GM15510 (cell line): ENCODE data around the gene CAPRIN1.

Experiments
- POLR2A ChIP-seq: IDR thresholded peaks from 3 replicates; pipeline ENCODE4 v1.6.1; 2011; ENCODE audit warnings: borderline replicate concordance; ENCODE audit not compliant: insufficient read length; ENCODE audit errors: extremely low read depth

The CAPRIN1 gene

DNA sequence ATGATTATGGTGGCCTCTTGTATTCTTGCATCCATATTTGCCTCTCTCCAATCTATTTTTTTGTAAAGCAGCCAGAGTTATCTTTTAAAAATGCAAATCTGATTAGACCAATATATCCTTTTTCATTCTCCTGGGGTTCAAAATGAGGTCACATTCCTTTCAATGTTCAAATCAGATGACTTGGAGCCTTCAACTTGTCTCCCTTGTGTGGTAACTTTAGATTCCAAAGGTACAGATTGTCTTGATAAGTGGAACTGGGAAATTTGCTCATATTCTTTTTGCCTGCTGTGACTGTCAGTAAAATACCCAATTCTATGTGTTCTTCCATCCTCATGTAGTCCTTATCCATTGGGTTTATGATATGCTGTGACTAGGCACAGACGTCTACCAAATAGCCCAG lies 15.1 kb upstream of the CAPRIN1 start:
- no peak for TF ChIP-seq POLR2A

- no peak for TF ChIP-seq POLR2A
Observed at GRCh38 chr11:34037016-34037415, 14.5 kb upstream of the CAPRIN1 start.

DNA sequence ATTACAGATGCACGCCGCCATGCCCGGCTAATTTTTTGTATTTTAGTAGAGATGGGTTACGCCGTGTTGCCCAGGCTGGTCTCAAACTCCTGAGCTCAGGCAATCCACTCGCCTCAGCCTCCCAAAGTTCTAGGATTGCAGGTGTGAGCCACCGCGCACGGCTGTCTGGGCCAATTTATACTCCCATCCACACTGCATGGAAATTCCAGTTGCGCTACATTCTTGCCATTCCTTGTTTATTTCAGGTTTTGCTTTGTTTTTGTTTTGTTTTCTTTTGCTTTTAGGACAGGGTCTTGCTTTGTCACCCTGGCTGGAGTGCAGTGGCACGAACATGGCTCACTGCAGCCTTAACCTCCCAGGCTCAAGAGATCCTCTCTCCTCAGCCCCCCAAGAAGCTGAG lies 11.0 kb upstream of the CAPRIN1 start:
- TF ChIP-seq POLR2A = no peak

DNA sequence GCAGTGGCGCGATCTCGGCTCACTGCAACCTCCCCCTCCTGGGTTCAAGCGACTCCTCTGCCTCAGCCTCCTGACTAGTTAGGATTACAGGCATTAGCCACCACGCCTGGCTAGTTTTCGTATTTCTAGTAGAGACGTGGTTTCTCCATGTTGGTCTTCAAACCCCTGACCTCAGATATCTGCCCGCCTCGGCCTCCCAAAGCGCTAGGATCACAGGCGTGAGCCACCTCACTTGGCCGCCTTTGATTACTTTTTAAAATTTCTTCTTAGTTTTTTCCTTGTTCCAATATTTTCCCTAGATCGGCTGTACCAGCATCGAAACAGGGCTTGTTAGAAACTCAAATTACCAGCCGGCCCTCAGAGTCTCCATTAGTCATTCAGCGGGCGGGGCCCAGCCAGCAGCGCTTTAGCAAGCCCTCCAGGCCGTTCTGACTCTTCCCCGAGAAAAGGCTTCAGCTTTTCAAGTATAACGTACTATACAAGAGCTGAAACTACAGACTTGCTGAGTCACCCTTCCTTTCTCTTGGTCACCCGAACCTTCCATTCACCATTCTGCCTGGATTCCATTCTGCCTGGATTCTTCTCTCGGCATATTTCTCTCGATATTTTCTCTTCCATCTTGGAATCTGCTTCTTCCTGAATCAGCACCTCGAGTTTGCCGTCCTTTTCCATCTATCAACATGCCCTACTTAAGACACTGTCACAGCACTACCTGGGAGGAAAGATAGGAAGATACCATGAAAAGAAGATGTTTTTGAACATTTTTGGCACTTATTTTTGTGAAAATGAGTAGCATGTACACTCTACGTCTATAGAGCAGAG lies 6.7 kb upstream of the CAPRIN1 start:
- no peak for TF ChIP-seq POLR2A

DNA sequence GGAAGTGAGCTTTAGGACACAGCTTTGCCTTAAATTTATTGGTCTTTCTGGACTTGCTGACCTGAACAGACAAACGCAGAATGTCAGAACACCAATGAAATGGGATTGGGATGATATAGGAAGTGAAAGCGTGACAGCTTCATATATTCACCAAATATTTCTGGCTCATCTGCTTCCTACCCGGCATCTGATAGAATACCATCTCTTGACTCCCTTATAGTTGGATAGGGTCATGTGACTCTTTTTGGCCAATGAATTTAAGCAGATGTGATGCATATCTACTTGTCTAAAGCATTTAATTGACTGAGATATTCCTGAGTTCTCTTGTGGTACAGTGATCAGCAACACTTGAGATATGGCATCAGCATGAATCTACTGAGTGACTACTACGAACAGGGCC lies 2.5 kb upstream of the CAPRIN1 start:
- TF ChIP-seq POLR2A = no peak

DNA sequence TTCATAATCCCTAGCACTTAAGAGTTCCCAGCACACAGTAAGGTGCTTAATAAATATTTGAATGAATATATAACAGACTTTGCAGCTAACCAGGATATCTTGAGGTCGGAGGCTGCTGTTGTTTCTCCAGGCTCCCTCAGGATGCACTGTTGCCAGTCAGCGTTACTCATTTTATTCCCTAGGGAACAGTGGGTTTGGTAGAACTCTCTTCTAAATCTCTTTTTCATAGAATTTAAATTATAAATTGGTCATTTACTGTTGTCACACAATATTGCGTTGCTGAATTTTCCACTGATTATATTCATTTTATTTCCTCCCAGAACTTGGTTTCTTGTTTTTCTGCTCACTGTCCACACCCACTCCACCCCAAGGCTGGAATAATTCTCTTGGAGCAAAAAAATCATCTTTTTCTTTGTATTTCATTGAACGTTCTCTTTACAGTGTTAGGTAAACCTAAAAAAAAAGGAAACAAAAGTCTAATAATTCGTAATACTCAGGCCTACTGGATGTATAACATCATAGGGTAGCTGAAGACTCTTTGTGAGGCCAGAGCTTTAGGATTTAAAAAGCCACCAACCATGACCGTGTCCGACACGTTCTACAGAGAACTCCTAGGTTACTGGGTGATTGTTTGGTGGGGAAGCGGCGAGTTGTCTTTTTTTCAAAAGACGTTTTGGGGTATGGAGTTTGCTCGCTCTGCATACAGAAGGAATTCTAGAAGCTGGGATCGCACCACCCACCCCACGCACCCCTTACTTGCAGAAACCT lies 766 bp upstream of the CAPRIN1 start:
- TF ChIP-seq POLR2A = no peak

- TF ChIP-seq POLR2A = peak; percentile 65
Observed at GRCh38 chr11:34052036-34052607, 591 bp downstream of the CAPRIN1 start.

GRCh38 chr11:34052608-34053160 lies 1.2 kb downstream of the CAPRIN1 start:
- TF ChIP-seq POLR2A = no peak

GRCh38 chr11:34053161-34053686 lies 1.7 kb downstream of the CAPRIN1 start:
- TF ChIP-seq POLR2A = peak; percentile 60

DNA sequence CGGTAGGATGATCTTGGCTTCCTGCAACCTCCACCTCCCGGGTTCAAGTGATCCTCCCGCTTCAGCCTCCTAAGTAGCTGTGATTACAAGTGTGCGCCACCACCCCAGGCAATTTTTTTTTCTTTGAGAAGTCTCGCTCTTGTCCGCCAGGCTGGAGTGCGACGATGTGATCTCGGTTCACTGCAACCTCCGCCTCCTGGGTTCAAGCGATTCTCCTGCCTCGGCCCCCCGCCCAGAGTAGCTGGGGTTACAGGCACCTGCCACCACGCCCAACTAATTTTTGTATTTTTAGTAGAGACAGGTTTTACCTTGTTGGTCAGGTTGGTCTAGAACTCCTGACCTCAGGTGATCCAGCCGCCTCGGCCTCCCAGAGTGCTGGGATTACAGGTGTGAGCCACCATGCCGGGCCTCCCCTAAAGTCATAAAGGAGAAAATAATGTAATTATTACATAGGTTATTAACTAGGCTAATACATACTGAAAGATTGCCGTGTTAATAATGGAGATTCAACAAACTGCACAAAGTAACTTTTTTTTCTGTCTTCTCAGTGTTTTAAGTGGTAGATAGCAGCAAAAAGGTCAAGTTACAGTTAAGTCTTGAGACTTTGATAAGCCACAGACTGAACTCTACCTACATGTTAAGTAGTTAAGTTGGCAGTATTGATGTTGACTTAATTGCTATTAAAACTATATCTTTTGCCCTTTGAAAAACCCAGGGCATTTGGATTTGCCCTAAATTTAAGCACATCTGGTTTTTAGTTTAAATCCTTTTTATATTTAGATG lies 3.9 kb downstream of the CAPRIN1 start:
- no peak for TF ChIP-seq POLR2A

- no peak for TF ChIP-seq POLR2A
Observed at GRCh38 chr11:34056672-34057071, 5.1 kb downstream of the CAPRIN1 start.

DNA sequence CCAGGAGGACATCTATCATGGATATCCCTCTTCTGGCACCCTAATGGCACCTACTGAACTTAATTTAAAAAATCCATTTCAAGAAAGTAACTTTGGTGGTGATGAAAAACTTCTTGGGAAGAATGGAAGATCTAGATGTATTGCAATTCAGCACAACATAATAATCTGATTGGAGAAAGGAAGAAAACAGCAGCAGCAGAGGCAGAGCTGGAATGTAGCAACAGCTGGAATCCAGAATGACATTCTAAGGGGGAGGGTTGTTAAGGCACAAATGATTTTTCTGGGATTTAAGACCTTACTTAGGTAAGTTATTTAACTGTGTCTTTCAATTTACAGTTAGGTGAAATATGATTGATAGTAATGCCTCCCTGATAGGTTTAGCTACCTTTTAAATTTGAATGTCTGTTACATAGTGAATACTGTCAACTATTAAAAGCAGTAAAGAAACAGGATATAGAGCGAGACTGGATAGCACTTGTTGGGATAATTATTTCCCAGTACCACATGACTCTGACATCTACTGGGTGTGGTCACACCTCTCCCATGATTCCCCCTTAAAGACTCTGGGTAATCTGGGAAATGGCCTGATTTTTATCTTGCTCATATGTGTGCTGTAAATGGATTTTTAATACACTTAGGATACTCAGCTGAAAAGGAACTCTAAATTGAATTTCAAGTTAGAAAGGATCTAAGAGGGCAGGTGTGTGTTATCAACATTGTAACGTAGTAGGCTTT lies 11.7 kb downstream of the CAPRIN1 start:
- TF ChIP-seq POLR2A = no peak

DNA sequence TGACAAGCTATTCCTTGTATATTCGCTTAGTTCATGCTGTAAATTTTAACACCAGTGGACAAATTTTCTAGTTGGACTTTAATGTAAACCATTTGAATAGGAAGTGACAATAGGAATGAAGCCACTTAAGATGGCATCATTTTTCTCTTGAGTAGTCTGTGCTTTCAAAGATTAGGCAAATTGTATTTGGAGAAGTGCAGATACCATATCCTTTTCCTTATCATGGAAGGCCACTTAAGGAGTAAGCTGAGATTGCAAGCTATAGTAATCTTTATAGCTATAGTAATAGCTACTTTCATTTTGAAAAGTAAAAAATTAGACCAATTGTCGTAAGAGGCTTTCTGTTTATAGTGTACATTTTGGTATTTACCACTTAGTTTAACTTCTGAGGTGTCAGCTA lies 12.8 kb downstream of the CAPRIN1 start:
- no peak for TF ChIP-seq POLR2A

- no peak for TF ChIP-seq POLR2A
Observed at GRCh38 chr11:34065505-34066203, 14.1 kb downstream of the CAPRIN1 start.
